ENCODE results near the gene ILRUN.
A peak's percentile ranks its signal among the peaks of the same experiment; 100 is the strongest.
"Not testable (repeated sequence)": the region's sequence is repeated elsewhere in the genome, so short reads cannot be mapped to it uniquely, and the experiment has no call there.

ILRUN gene

GRCh38 chr6:34671801-34672656, 24.5 kb downstream of the ILRUN start:
- DNase-seq: no peak
- intact Hi-C loops (cut with DNase I): no loop called here

GRCh38 chr6:34671367-34671766, 25.2 kb downstream of the ILRUN start:
- no peak for DNase-seq
- intact Hi-C loops (cut with DNase I): no loop called here

- DNase-seq; intact Hi-C loops (cut with DNase I): not testable (repeated sequence)
Observed at GRCh38 chr6:34668799-34669198, 27.8 kb downstream of the ILRUN start.

GRCh38 chr6:34667481-34668238, 28.9 kb downstream of the ILRUN start:
- intact Hi-C loops (cut with DNase I): no loop called here
- DNase-seq: no peak

GRCh38 chr6:34665019-34665418, 31.5 kb downstream of the ILRUN start:
- intact Hi-C loops (cut with DNase I): no loop called here
- DNase-seq: no peak

GRCh38 chr6:34664256-34664971, 32.2 kb downstream of the ILRUN start:
- no peak for DNase-seq
- intact Hi-C loops (cut with DNase I): no loop called here

GRCh38 chr6:34663831-34664255, 32.7 kb downstream of the ILRUN start:
- DNase-seq: no peak
- intact Hi-C loops (cut with DNase I): no loop called here

GRCh38 chr6:34663371-34663770, 33.2 kb downstream of the ILRUN start:
- intact Hi-C loops (cut with DNase I): no loop called here
- DNase-seq: no peak

GRCh38 chr6:34661357-34661756, 35.2 kb downstream of the ILRUN start:
- DNase-seq: no peak
- intact Hi-C loops (cut with DNase I): no loop called here

- intact Hi-C loops (cut with DNase I): no loop called here
Observed at GRCh38 chr6:34658605-34659265, 37.8 kb downstream of the ILRUN start.

GRCh38 chr6:34657979-34658480, 38.5 kb downstream of the ILRUN start:
- DNase-seq; intact Hi-C loops (cut with DNase I): not testable (repeated sequence)

More at GRCh38 chr6:34658605-34659265, 37.8 kb downstream of the ILRUN start:
- no peak for DNase-seq

GRCh38 chr6:34657307-34657978, 39.1 kb downstream of the ILRUN start:
- peak in 8 of 42 donors; percentile 8 to 55 (median 36) for DNase-seq
- intact Hi-C loops (cut with DNase I): no loop called here

- DNase-seq: no peak
Observed at GRCh38 chr6:34657037-34657306, 39.6 kb downstream of the ILRUN start.

GRCh38 chr6:34656378-34657036, 40.1 kb downstream of the ILRUN start:
- peak in 1 of 42 donors; percentile 34 for DNase-seq

More at GRCh38 chr6:34657037-34657306, 39.6 kb downstream of the ILRUN start:
- intact Hi-C loops (cut with DNase I): no loop called here

GRCh38 chr6:34655876-34656377, 40.6 kb downstream of the ILRUN start:
- DNase-seq; intact Hi-C loops (cut with DNase I): not testable (repeated sequence)

More at GRCh38 chr6:34656378-34657036, 40.1 kb downstream of the ILRUN start:
- intact Hi-C loops (cut with DNase I): no loop called here

- intact Hi-C loops (cut with DNase I): no loop called here
Observed at GRCh38 chr6:34654061-34654710, 42.4 kb downstream of the ILRUN start.

GRCh38 chr6:34652263-34652662, 44.3 kb downstream of the ILRUN start:
- intact Hi-C loops (cut with DNase I): no loop called here
- DNase-seq: no peak

More at GRCh38 chr6:34654061-34654710, 42.4 kb downstream of the ILRUN start:
- no peak for DNase-seq
